ENCODE measurements around the gene OPCML.

Gene OPCML

DNA sequence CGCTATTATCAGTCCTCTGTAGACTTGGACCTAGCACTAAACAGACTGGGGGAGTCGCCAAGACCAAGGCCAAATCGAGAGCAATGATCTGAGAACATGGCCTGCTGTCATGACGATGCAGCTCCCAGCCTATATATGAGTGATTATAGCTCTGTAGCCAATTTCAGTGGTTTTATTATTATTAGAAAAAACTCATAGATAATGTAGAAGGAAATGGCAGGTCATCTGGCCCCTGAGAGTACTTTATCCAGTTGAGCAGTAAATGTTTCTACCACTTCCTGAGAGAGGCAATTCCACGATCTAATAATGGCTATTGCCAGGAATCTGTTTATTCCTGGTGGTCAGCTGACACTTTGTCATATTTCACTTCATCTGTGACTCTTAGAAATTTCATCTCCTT, 666.7 kb downstream of the OPCML start:
- Histone ChIP-seq H3K4me3 (ENCODE audit: low read depth, low read length) (no peak overlapping the region), H3K27me3 (replicated peaks) (no peaks in the 10 kb centered on the region), H3K27ac (no peak overlapping the region), H3K36me3 (replicated peaks) (no peaks in the 10 kb centered on the region)
- TF ChIP-seq, protein P1, sequence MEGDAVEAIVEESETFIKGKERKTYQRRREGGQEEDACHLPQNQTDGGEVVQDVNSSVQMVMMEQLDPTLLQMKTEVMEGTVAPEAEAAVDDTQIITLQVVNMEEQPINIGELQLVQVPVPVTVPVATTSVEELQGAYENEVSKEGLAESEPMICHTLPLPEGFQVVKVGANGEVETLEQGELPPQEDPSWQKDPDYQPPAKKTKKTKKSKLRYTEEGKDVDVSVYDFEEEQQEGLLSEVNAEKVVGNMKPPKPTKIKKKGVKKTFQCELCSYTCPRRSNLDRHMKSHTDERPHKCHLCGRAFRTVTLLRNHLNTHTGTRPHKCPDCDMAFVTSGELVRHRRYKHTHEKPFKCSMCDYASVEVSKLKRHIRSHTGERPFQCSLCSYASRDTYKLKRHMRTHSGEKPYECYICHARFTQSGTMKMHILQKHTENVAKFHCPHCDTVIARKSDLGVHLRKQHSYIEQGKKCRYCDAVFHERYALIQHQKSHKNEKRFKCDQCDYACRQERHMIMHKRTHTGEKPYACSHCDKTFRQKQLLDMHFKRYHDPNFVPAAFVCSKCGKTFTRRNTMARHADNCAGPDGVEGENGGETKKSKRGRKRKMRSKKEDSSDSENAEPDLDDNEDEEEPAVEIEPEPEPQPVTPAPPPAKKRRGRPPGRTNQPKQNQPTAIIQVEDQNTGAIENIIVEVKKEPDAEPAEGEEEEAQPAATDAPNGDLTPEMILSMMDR (IDR thresholded peaks at IDR 0.05; ENCODE audit: low read depth, low read length, missing control alignments) = no peak
- in situ Hi-C loops (cut with HindIII; ENCODE audit: low pct_ligation_motif_present, low sequenced_read_pairs) = no loop called here
- no peak for DNase-seq

DNA sequence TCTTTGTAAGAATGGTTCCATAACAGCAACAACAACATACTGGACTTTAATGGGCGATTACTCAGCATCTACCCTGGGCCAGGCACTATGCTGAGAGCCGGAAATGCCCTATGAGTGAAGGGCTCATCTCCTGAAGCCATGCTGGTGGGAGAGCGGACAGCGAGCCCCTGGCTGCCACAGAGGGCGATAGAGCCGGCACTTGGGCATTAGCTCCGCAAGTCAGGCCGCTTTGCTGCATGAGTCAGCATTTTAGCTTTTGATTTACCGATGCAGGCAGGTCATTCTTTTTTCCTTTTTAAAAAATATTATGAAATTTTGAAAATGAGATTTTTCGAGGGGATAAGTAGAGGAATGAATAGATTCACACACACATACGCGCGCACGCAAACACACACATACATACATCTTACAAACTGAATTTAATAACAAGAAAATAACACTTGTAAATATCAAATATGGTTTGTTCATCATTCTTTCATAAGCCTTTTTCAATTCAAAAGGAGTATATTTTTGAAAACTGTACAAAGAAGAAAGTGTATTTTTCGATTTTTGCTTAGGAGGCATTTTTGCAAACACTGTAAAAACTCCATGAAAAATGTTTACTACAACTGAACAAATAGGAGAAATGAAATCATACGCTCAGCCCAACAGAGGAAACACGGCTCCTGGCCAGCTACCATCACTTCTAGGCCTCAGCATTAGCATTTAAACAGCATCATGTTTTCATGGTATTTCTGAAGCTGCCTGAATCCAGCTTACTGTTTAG, 667.3 kb downstream of the OPCML start:
- TF ChIP-seq, protein P1 (IDR thresholded peaks at IDR 0.05; ENCODE audit: low read depth, low read length, missing control alignments) = peak; percentile 2
- H3K4me3 ChIP-seq (ENCODE audit: low read depth, low read length) = no peak overlapping the region
- no peak overlapping the region for H3K27ac ChIP-seq
- in situ Hi-C loops (cut with HindIII; ENCODE audit: low pct_ligation_motif_present, low sequenced_read_pairs) = no loop called here
- no peak for DNase-seq
- no peaks in the 10 kb centered on the region for H3K27me3 ChIP-seq (replicated peaks)
- no peaks in the 10 kb centered on the region for H3K36me3 ChIP-seq (replicated peaks)

- no peak overlapping the region for H3K4me3 ChIP-seq (ENCODE audit: low read depth, low read length)
- no peak overlapping the region for H3K27ac ChIP-seq
- DNase-seq = no peak
- in situ Hi-C loops (cut with HindIII; ENCODE audit: low pct_ligation_motif_present, low sequenced_read_pairs) = no loop called here
- no peaks in the 10 kb centered on the region for H3K36me3 ChIP-seq (replicated peaks)
- H3K27me3 ChIP-seq (replicated peaks) = no peaks in the 10 kb centered on the region
- TF ChIP-seq, protein P1 (IDR thresholded peaks at IDR 0.05; ENCODE audit: low read depth, low read length, missing control alignments) = no peak
Observed at GRCh38 chr11:132862933-132863332, 669.4 kb downstream of the OPCML start.

DNA sequence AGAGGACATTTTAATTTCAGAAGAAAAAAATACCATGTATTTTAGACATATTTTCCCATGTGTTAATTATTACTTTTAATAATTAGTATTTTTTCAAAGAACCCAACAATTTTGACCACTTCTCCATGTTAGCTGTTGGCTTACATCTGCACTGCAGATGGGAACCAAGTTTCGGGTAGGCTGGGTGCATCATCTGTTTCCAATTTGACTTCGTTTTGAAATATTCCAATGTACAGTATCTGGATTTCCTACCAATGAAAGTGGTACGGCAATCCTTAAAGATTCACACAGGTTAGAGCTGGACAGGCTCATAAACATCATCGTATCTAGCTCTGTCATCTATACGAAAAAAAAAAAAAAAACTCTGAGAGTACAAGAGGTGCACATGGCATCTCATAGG, 670.2 kb downstream of the OPCML start:
- no peak for DNase-seq
- H3K4me3 ChIP-seq (ENCODE audit: low read depth, low read length) = no peak overlapping the region
- no peak overlapping the region for H3K27ac ChIP-seq
- in situ Hi-C loops (cut with HindIII; ENCODE audit: low pct_ligation_motif_present, low sequenced_read_pairs) = no loop called here
- no peaks in the 10 kb centered on the region for H3K27me3 ChIP-seq (replicated peaks)
- H3K36me3 ChIP-seq (replicated peaks) = no peaks in the 10 kb centered on the region
- TF ChIP-seq, protein P1 (IDR thresholded peaks at IDR 0.05; ENCODE audit: low read depth, low read length, missing control alignments) = no peak

DNA sequence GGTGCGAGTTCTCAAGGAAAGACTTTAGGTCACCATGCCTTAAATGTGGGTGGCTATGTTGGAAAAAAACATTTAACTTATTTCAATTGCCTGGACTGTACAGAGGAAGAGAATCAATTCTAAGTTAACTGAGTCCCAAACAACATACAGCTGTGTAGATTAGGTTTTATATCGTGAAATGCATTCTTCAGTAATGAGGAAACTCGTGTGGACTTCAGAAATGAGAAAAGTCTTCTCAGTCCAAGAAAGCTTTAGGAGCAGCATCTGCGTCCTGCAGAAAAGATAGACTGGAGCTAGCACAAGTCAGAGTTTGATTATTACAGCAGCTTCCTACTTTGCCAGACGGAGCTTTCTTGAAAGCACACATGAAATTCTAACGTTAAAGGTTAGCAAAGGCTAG, 673.0 kb downstream of the OPCML start:
- no peak for DNase-seq
- TF ChIP-seq, protein P1 (IDR thresholded peaks at IDR 0.05; ENCODE audit: low read depth, low read length, missing control alignments) = no peak
- in situ Hi-C loops (cut with HindIII; ENCODE audit: low pct_ligation_motif_present, low sequenced_read_pairs) = no loop called here
- Histone ChIP-seq H3K36me3 (replicated peaks) (no peaks in the 10 kb centered on the region), H3K4me3 (ENCODE audit: low read depth, low read length) (no peak overlapping the region), H3K27ac (no peak overlapping the region), H3K27me3 (replicated peaks) (no peaks in the 10 kb centered on the region)

- Histone ChIP-seq H3K4me3 (ENCODE audit: low read depth, low read length) (no peak overlapping the region), H3K36me3 (replicated peaks) (no peaks in the 10 kb centered on the region), H3K27me3 (replicated peaks) (no peaks in the 10 kb centered on the region), H3K27ac (no peak overlapping the region)
- in situ Hi-C loops (cut with HindIII; ENCODE audit: low pct_ligation_motif_present, low sequenced_read_pairs) = no loop called here
- TF ChIP-seq, protein P1 (IDR thresholded peaks at IDR 0.05; ENCODE audit: low read depth, low read length, missing control alignments) = peak; percentile 76
- peak; percentile 61 for DNase-seq
Observed at GRCh38 chr11:132858223-132858622, 674.1 kb downstream of the OPCML start.
